Left renal pelvis (tissue), 4 donors: ENCODE results near the gene ENTPD6. TPM values are rescaled to one million over a fixed set of nuclear protein-coding genes. Genes with fewer than 3 reads are reported as not detected.
"Not testable (repeated sequence)": the region's sequence is repeated elsewhere in the genome, so short reads cannot be mapped to it uniquely, and the experiment has no call there.

Source experiments
- DNase-seq, 4 donors: peaks; one replicate each; pipeline ENCODE4 v3.0.0-alpha.2; 2013; ENCODE audit warnings: low read depth in 4 of 4, low spot score in 3 of 4
- polyA plus RNA-seq, 4 donors: library from polyadenylated mRNA; unstranded; fragments of 120-200 nt; gene quantifications; one replicate each; pipeline ENCODE4 v1.2.1, GENCODE V29; 2013; ENCODE audit not compliant: insufficient read length in 4 of 4

ENTPD6 gene
- polyA plus RNA-seq, 4 donors: 28.0 to 49.2 (median 40.4) TPM

- no peak for DNase-seq
These were observed 57.3 kb downstream of the ENTPD6 start for GRCh38 chr20:25252686-25253421.

GRCh38 chr20:25253606-25254275 is 58.2 kb downstream of the ENTPD6 start:
- no peak for DNase-seq

GRCh38 chr20:25254571-25254970 is 59.1 kb downstream of the ENTPD6 start:
- DNase-seq: no peak

GRCh38 chr20:25254986-25255680 is 59.6 kb downstream of the ENTPD6 start:
- no peak for DNase-seq

- no peak for DNase-seq
These were observed 60.8 kb downstream of the ENTPD6 start for GRCh38 chr20:25256226-25256859.

GRCh38 chr20:25257130-25257529 is 61.6 kb downstream of the ENTPD6 start:
- no peak for DNase-seq

- DNase-seq: no peak
These were observed 62.4 kb downstream of the ENTPD6 start for GRCh38 chr20:25257756-25258475.

GRCh38 chr20:25258476-25258805 is 62.9 kb downstream of the ENTPD6 start:
- DNase-seq: no peak

GRCh38 chr20:25258828-25259227 is 63.3 kb downstream of the ENTPD6 start:
- DNase-seq: no peak

GRCh38 chr20:25259358-25259757 is 63.8 kb downstream of the ENTPD6 start:
- DNase-seq: no peak

GRCh38 chr20:25259788-25260254 is 64.3 kb downstream of the ENTPD6 start:
- no peak for DNase-seq

- not testable (repeated sequence) for DNase-seq
These were observed 65.4 kb downstream of the ENTPD6 start for GRCh38 chr20:25260770-25261437.

- DNase-seq: no peak
These were observed 73.7 kb downstream of the ENTPD6 start for GRCh38 chr20:25269057-25269832.

- DNase-seq: no peak
These were observed 74.3 kb downstream of the ENTPD6 start for GRCh38 chr20:25269833-25270170.

- no peak for DNase-seq
These were observed 75.3 kb downstream of the ENTPD6 start for GRCh38 chr20:25270829-25271251.

GRCh38 chr20:25271486-25272222 is 76.1 kb downstream of the ENTPD6 start:
- no peak for DNase-seq

GRCh38 chr20:25272223-25273000 is 76.9 kb downstream of the ENTPD6 start:
- DNase-seq: no peak

- no peak for DNase-seq
These were observed 77.5 kb downstream of the ENTPD6 start for GRCh38 chr20:25273046-25273445.
